ENCODE data around the gene C6orf132. TPM values are rescaled to one million over a fixed set of nuclear protein-coding genes. Genes with fewer than 3 reads are reported as not detected.
"Not testable (repeated sequence)": the region's sequence is repeated elsewhere in the genome, so short reads cannot be mapped to it uniquely, and the experiment has no call there.

C6orf132 gene
- total and polyA plus RNA-seq, 10 of the 15 experiments (the other 5 are each of a cell fraction or from before 2014, with no cell fraction given): 0.04 to 0.05 TPM; not detected in 8

GRCh38 chr6:42171813-42172581 is 29.6 kb upstream of the C6orf132 start:
- Histone ChIP-seq H3K4me3 (no peak overlapping the region), H3K27me3 (replicated peaks in 1 of 2; ENCODE audit: control insufficient read depth in 2 of 2, insufficient read depth in 2 of 2, low read length in 1 of 2) (peaks cover 0 to 2% of the 10 kb centered on the region in 2 experiments; a peak in 2 of 4 replicates), H3K27ac (ENCODE audit: control insufficient read depth, insufficient read depth) (no peak overlapping the region), H3K79me2 (ENCODE audit: control insufficient read depth, insufficient read depth, low read length) (no peaks in the 10 kb centered on the region), H3K4me1 (ENCODE audit: control insufficient read depth, insufficient read depth, low read length) (no peaks in the 10 kb centered on the region), H4K20me1 (ENCODE audit: control insufficient read depth, insufficient read depth) (no peaks in the 10 kb centered on the region), H3K9me3 (replicated peaks; ENCODE audit: control insufficient read depth, insufficient read depth, low read length) (no peaks in the 10 kb centered on the region), H3K4me2 (ENCODE audit: control insufficient read depth, insufficient read depth) (no peak overlapping the region), H2AFZ (ENCODE audit: control insufficient read depth, low read depth, low read length) (no peak overlapping the region), H3K36me3 (ENCODE audit: control insufficient read depth in 2 of 2, insufficient read depth in 2 of 2, low read length in 1 of 2) (no peaks in the 10 kb centered on the region), H3K9ac (ENCODE audit: control insufficient read depth, insufficient read depth, low read length) (no peak overlapping the region)
- ATAC-seq (no peak), DNase-seq (ENCODE audit: low read depth, low spot score) (no peak), FAIRE-seq (no peak)
- BruUV-seq (replicated peaks): no TSS peak
- ChIA-PET CTCF (interaction anchor here (0.6 to 1.3 kb wide), 5 partner anchors 10 to 376 kb away, joined by 3 to 4 read pairs (median 4); no protein-coding TSS in a partner anchor), RAD21 (ENCODE audit: unreplicated experiment) (interaction anchor here (0.6 to 1.2 kb wide), 3 partner anchors 7 to 182 kb away, joined by 4 to 5 read pairs (median 4); no protein-coding TSS in a partner anchor), SMC1A (ENCODE audit: uncharacterized antibody, unreplicated experiment) (no interaction called here), POLR2A (no interaction called here)
- intact Hi-C loops (cut with micrococcal nuclease; ENCODE audit: unreplicated experiment) (no loop called here), in situ Hi-C loops (cut with MboI) (no loop called here)
- 42% methylated on average over 7 of the region's 7 CpGs for WGBS (ENCODE audit: insufficient coverage, insufficient replicate concordance, low lambda C conversion rate, missing lambda C conversion rate)
- TF ChIP-seq, protein P1, sequence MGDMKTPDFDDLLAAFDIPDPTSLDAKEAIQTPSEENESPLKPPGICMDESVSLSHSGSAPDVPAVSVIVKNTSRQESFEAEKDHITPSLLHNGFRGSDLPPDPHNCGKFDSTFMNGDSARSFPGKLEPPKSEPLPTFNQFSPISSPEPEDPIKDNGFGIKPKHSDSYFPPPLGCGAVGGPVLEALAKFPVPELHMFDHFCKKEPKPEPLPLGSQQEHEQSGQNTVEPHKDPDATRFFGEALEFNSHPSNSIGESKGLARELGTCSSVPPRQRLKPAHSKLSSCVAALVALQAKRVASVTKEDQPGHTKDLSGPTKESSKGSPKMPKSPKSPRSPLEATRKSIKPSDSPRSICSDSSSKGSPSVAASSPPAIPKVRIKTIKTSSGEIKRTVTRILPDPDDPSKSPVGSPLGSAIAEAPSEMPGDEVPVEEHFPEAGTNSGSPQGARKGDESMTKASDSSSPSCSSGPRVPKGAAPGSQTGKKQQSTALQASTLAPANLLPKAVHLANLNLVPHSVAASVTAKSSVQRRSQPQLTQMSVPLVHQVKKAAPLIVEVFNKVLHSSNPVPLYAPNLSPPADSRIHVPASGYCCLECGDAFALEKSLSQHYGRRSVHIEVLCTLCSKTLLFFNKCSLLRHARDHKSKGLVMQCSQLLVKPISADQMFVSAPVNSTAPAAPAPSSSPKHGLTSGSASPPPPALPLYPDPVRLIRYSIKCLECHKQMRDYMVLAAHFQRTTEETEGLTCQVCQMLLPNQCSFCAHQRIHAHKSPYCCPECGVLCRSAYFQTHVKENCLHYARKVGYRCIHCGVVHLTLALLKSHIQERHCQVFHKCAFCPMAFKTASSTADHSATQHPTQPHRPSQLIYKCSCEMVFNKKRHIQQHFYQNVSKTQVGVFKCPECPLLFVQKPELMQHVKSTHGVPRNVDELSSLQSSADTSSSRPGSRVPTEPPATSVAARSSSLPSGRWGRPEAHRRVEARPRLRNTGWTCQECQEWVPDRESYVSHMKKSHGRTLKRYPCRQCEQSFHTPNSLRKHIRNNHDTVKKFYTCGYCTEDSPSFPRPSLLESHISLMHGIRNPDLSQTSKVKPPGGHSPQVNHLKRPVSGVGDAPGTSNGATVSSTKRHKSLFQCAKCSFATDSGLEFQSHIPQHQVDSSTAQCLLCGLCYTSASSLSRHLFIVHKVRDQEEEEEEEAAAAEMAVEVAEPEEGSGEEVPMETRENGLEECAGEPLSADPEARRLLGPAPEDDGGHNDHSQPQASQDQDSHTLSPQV (IDR thresholded peaks at IDR 0.05): no peak
- no peak for TF ChIP-seq MEF2B (IDR thresholded peaks at IDR 0.05; ENCODE audit: partially characterized antibody, poor library complexity, severe bottlenecking)
- no peak for TF ChIP-seq MEF2A (IDR thresholded peaks at IDR 0.05; ENCODE audit: insufficient read depth, low read depth, low read length)
- TF ChIP-seq, protein P2, sequence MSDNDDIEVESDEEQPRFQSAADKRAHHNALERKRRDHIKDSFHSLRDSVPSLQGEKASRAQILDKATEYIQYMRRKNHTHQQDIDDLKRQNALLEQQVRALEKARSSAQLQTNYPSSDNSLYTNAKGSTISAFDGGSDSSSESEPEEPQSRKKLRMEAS (IDR thresholded peaks at IDR 0.05; ENCODE audit: low read depth, low read length): no peak
- no peak for TF ChIP-seq CBX3 (IDR thresholded peaks at IDR 0.05; ENCODE audit: borderline replicate concordance, low read depth)
- TF ChIP-seq RBBP5 (conservative IDR thresholded peaks at IDR 0.05): no peak
- no peak for TF ChIP-seq PAX8 (IDR thresholded peaks at IDR 0.05)
- no peak for TF ChIP-seq MYB (IDR thresholded peaks at IDR 0.05; ENCODE audit: borderline replicate concordance, low read depth, low read length)

GRCh38 chr6:42169780-42170179 is 27.4 kb upstream of the C6orf132 start:
- in situ Hi-C loops (cut with MboI): loop anchor here (5.0 kb wide), 1 partner anchor 92 kb away; no protein-coding TSS in a partner anchor
- H3K36me3 ChIP-seq (ENCODE audit: control insufficient read depth in 2 of 2, insufficient read depth in 2 of 2, low read length in 1 of 2); FAIRE-seq; H3K9ac ChIP-seq (ENCODE audit: control insufficient read depth, insufficient read depth, low read length); BruUV-seq (replicated peaks); H3K9me3 ChIP-seq (replicated peaks; ENCODE audit: control insufficient read depth, insufficient read depth, low read length); POLR2A ChIA-PET; H3K4me3 ChIP-seq; intact Hi-C loops (cut with micrococcal nuclease; ENCODE audit: unreplicated experiment); H3K79me2 ChIP-seq (ENCODE audit: control insufficient read depth, insufficient read depth, low read length); H3K4me2 ChIP-seq (ENCODE audit: control insufficient read depth, insufficient read depth); DNase-seq (ENCODE audit: low read depth, low spot score); H2AFZ ChIP-seq (ENCODE audit: control insufficient read depth, low read depth, low read length); ATAC-seq; H3K27me3 ChIP-seq (replicated peaks in 1 of 2; ENCODE audit: control insufficient read depth in 2 of 2, insufficient read depth in 2 of 2, low read length in 1 of 2); H4K20me1 ChIP-seq (ENCODE audit: control insufficient read depth, insufficient read depth); H3K27ac ChIP-seq (ENCODE audit: control insufficient read depth, insufficient read depth); H3K4me1 ChIP-seq (ENCODE audit: control insufficient read depth, insufficient read depth, low read length): not testable (repeated sequence)
- SMC1A ChIA-PET (ENCODE audit: uncharacterized antibody, unreplicated experiment): interaction anchor here (1.4 to 3.3 kb wide), 4 partner anchors 45 to 378 kb away, joined by 3 to 16 read pairs (median 6); no protein-coding TSS in a partner anchor
- CTCF ChIA-PET: interaction anchor here (0.8 to 3.1 kb wide), 5 partner anchors 44 to 378 kb away, joined by 3 to 31 read pairs (median 3); no protein-coding TSS in a partner anchor
- WGBS (ENCODE audit: insufficient coverage, insufficient replicate concordance, low lambda C conversion rate, missing lambda C conversion rate): 36% methylated on average over 2 of the region's 2 CpGs
- RAD21 ChIA-PET (ENCODE audit: unreplicated experiment): interaction anchor here (1.5 to 3.0 kb wide), 2 partner anchors 60 to 378 kb away, joined by 3 to 14 read pairs; no protein-coding TSS in a partner anchor

All from GM12878 (cell line).